Ascending aorta (tissue), 2 donors: ENCODE results near the gene KCTD7. TPM values are rescaled to one million over a fixed set of nuclear protein-coding genes. Genes with fewer than 3 reads are reported as not detected.
A peak's percentile ranks its signal among the peaks of the same experiment; 100 is the strongest.

Experiments
- DNase-seq, 2 donors: peaks; one replicate each; pipeline ENCODE4 v3.0.0-alpha.2; 2019; ENCODE audit warnings: low spot score in 2 of 2
- H3K27ac ChIP-seq, 2 donors: fragments of 200-600 bp; sonication (generic); one replicate each; pipeline ENCODE4 v1.5.1; 2016 to 2017; ENCODE audit warnings: mild to moderate bottlenecking in 1 of 2
- H3K27me3 ChIP-seq: fragments of 200-600 bp; sonication (generic); one replicate; pipeline ENCODE4 v1.5.1; 2017
- H3K36me3 ChIP-seq, 2 donors: fragments of 200-600 bp; sonication (generic); one replicate each; pipeline ENCODE4 v1.5.1; 2016
- H3K4me1 ChIP-seq, 2 donors: fragments of 200-600 bp; sonication (generic); one replicate each; pipeline ENCODE4 v1.5.1; 2016 to 2017; ENCODE audit warnings: mild to moderate bottlenecking in 1 of 2
- H3K4me3 ChIP-seq, 2 donors: fragments of 200-600 bp; sonication (generic); one replicate each; pipeline ENCODE4 v1.5.1; 2016 to 2017; ENCODE audit warnings: mild to moderate bottlenecking in 1 of 2
- H3K9me3 ChIP-seq, 2 donors: fragments of 200-600 bp; sonication (generic); one replicate each; pipeline ENCODE4 v1.5.1; 2016
- CTCF ChIP-seq, 3 experiments: fragments of 200-600 bp in 2 of 3; fragments of 450-650 bp in 1 of 3; sonication (generic) in 2 of 3; IDR thresholded peaks; one replicate each; pipeline ENCODE4 v1.5.1; 2016 to 2019; ENCODE audit warnings: antibody characterized with exemption in 3 of 3, mild to moderate bottlenecking in 1 of 3, moderate library complexity in 1 of 3
- intact Hi-C: fragments of 100-400 bp; cut with DNase I; formaldehyde crosslinking; loops from one replicate; pipeline ENCODE4 v1.15.1; 2023
- total RNA-seq: library from RNA; depleted of rRNA; stranded (reverse); fragments of >200 nt; gene quantifications from one replicate; pipeline ENCODE4 v1.1.0, GENCODE V29; 2016

KCTD7 gene
- total RNA-seq, 1 donor from 2014 or later: 12.5 TPM

- H3K36me3 ChIP-seq: no peaks in the 10 kb centered on the region
- no peak for DNase-seq
- H3K27ac ChIP-seq: peak overlapping the region; percentile 91 to 95
- intact Hi-C loops: no loop called here
- no peaks in the 10 kb centered on the region for H3K27me3 ChIP-seq
- H3K4me1 ChIP-seq: peaks cover 9 to 15% of the 10 kb centered on the region in 2 donors
- no peaks in the 10 kb centered on the region for H3K9me3 ChIP-seq
- H3K4me3 ChIP-seq: peak overlapping the region in 1 of 2 donors; percentile 71
- no peak for TF ChIP-seq CTCF (IDR thresholded peaks at IDR 0.05)
Observed at GRCh38 chr7:66627151-66627681, 1.5 kb upstream of the KCTD7 start.

- H3K36me3 ChIP-seq: peaks cover 0 to 1% of the 10 kb centered on the region in 2 donors
- intact Hi-C loops: loop anchor here (1.0 to 2.0 kb wide), 8 partner anchors 26 to 367 kb away; partner anchors contain the start of genes RABGEF1, SBDS and TMEM248
- no peaks in the 10 kb centered on the region for H3K27me3 ChIP-seq
- H3K4me1 ChIP-seq: peaks cover 9 to 15% of the 10 kb centered on the region in 2 donors
- H3K9me3 ChIP-seq: no peaks in the 10 kb centered on the region
- H3K27ac ChIP-seq: peak overlapping the region; percentile 91 to 95
- no peak for DNase-seq
- TF ChIP-seq CTCF (IDR thresholded peaks at IDR 0.05): no peak
- peak overlapping the region; percentile 71 to 81 for H3K4me3 ChIP-seq
Observed at GRCh38 chr7:66627881-66628360, 760 bp upstream of the KCTD7 start.

GRCh38 chr7:66629222-66630062 lies 761 bp downstream of the KCTD7 start:
- Histone ChIP-seq H3K36me3 (peaks cover 8 to 14% of the 10 kb centered on the region in 2 donors), H3K9me3 (no peaks in the 10 kb centered on the region), H3K27ac (peak overlapping the region; percentile 95 to 97), H3K4me3 (peak overlapping the region; percentile 72 to 91), H3K27me3 (no peaks in the 10 kb centered on the region), H3K4me1 (peaks cover 9 to 15% of the 10 kb centered on the region in 2 donors)
- no peak for TF ChIP-seq CTCF (IDR thresholded peaks at IDR 0.05)
- intact Hi-C loops: loop anchor here (1.0 to 2.0 kb wide), 3 partner anchors 53 to 135 kb away; no protein-coding TSS in a partner anchor
- peak in 1 of 2 donors; percentile 70 for DNase-seq

- H3K36me3 ChIP-seq: peaks cover 10 to 22% of the 10 kb centered on the region in 2 donors
- no peak for DNase-seq
- no peak for TF ChIP-seq CTCF (IDR thresholded peaks at IDR 0.05)
- no peaks in the 10 kb centered on the region for H3K27me3 ChIP-seq
- H3K4me1 ChIP-seq: peaks cover 9 to 15% of the 10 kb centered on the region in 2 donors
- no peaks in the 10 kb centered on the region for H3K9me3 ChIP-seq
- no peak overlapping the region for H3K4me3 ChIP-seq
- H3K27ac ChIP-seq: peak overlapping the region; percentile 95 to 97
- intact Hi-C loops: no loop called here
Observed at GRCh38 chr7:66630531-66630930, 1.9 kb downstream of the KCTD7 start.

- DNase-seq: no peak
- intact Hi-C loops: no loop called here
- Histone ChIP-seq H3K36me3 (peaks cover 10 to 22% of the 10 kb centered on the region in 2 donors), H3K4me3 (no peak overlapping the region), H3K27ac (no peak overlapping the region), H3K9me3 (no peaks in the 10 kb centered on the region), H3K27me3 (no peaks in the 10 kb centered on the region), H3K4me1 (peaks cover 9 to 15% of the 10 kb centered on the region in 2 donors)
- TF ChIP-seq CTCF (IDR thresholded peaks at IDR 0.05): no peak
Observed at GRCh38 chr7:66631471-66631870, 2.8 kb downstream of the KCTD7 start.
